GM18508 (cell line): Measurements from ENCODE around the gene SLC5A2.
"Not testable (repeated sequence)": the region's sequence is repeated elsewhere in the genome, so short reads cannot be mapped to it uniquely, and the experiment has no call there.

ENCODE experiments used
- ATAC-seq: cut with Tn5 transposase; IDR thresholded peaks from one replicate; pipeline ENCODE4 v1.9.1; 2021; ENCODE audit warnings: moderate number of reproducible peaks; ENCODE audit not compliant: insufficient read depth, unreplicated experiment

SLC5A2 gene

GRCh38 chr16:31491778-31492418, 9.0 kb downstream of the SLC5A2 start:
- ATAC-seq = no peak

- ATAC-seq = no peak
Measured at GRCh38 chr16:31493506-31494125, 10.7 kb downstream of the SLC5A2 start.

- ATAC-seq = no peak
Measured at GRCh38 chr16:31496670-31497069, 13.7 kb downstream of the SLC5A2 start.

GRCh38 chr16:31498493-31498892, 15.6 kb downstream of the SLC5A2 start:
- no peak for ATAC-seq

GRCh38 chr16:31499928-31500327, 17.0 kb downstream of the SLC5A2 start:
- no peak for ATAC-seq

GRCh38 chr16:31501226-31501965, 18.5 kb downstream of the SLC5A2 start:
- ATAC-seq = no peak

GRCh38 chr16:31501966-31502348, 19.0 kb downstream of the SLC5A2 start:
- ATAC-seq = no peak

GRCh38 chr16:31502981-31503380, 20.1 kb downstream of the SLC5A2 start:
- no peak for ATAC-seq

- not testable (repeated sequence) for ATAC-seq
Measured at GRCh38 chr16:31503555-31503954, 20.6 kb downstream of the SLC5A2 start.

GRCh38 chr16:31504159-31504558, 21.2 kb downstream of the SLC5A2 start:
- ATAC-seq = no peak

GRCh38 chr16:31505483-31505882, 22.6 kb downstream of the SLC5A2 start:
- peak; percentile 39 for ATAC-seq

- no peak for ATAC-seq
Measured at GRCh38 chr16:31507617-31507928, 24.6 kb downstream of the SLC5A2 start.

GRCh38 chr16:31507929-31508705, 25.2 kb downstream of the SLC5A2 start, which contains the start of gene RUSF1:
TSS of gene RUSF1 (minus strand) at chr16:31508391. CDS start at chr16:31508373, 18 bp downstream.
- peak; percentile 76 for ATAC-seq

- no peak for ATAC-seq
Measured at GRCh38 chr16:31508706-31509195, 25.8 kb downstream of the SLC5A2 start.

GRCh38 chr16:31513126-31513525, 30.2 kb downstream of the SLC5A2 start:
- ATAC-seq = no peak

GRCh38 chr16:31513884-31514283, 31.0 kb downstream of the SLC5A2 start:
- no peak for ATAC-seq

GRCh38 chr16:31517800-31518402, 35.0 kb downstream of the SLC5A2 start:
- ATAC-seq = no peak

- no peak for ATAC-seq
Measured at GRCh38 chr16:31519759-31520431, 37.0 kb downstream of the SLC5A2 start.

GRCh38 chr16:31521368-31521767, 38.4 kb downstream of the SLC5A2 start:
- ATAC-seq = no peak

GRCh38 chr16:31522071-31522470, 39.1 kb downstream of the SLC5A2 start:
- no peak for ATAC-seq
